Measurements from ENCODE around the gene GXYLT2. TPM values are rescaled to one million over a fixed set of nuclear protein-coding genes. Genes with fewer than 3 reads are reported as not detected.

GXYLT2 gene
- total and polyA plus RNA-seq, 8 donors = 0.40 to 27.0 (median 1.4) TPM

DNA sequence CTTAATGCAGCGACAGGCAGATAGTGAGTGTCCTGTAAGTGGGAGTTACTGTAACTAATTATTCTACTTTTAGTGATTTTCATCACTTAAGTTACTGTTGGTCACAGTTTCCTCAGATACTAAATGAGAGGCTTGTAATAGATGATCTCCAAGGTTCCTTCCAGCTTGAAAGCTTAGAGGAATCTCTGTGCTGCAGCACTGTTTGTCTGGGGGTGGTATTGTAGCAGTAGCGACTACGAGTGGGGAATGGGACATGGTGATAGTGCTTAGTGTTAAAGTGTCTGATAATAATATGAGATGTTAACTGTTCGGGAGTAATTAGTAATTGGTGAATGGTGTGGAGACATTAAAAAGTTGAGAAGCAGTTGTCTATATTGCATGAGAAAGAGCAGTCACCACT is 121.2 kb downstream of the GXYLT2 start:
- H3K36me3 ChIP-seq = peaks cover 5 to 49% (median 27%) of the 10 kb centered on the region in 4 donors
- 73 to 84% (median 80%) methylated on average over 4 of the region's 4 CpGs for WGBS, 5 donors
- H3K27ac ChIP-seq = no peak overlapping the region
- H3K9me3 ChIP-seq = no peaks in the 10 kb centered on the region
- peaks cover 4 to 70% (median 41%) of the 10 kb centered on the region in 4 donors for H3K4me1 ChIP-seq
- H3K27me3 ChIP-seq = no peaks in the 10 kb centered on the region
- no peak overlapping the region for H3K4me3 ChIP-seq
- intact Hi-C loops (cut with DNase I; ENCODE audit: low total_unique reads) = loop anchor here (10.0 kb wide), 1 partner anchor 46 kb away; no protein-coding TSS in a partner anchor
- TF ChIP-seq EP300 (IDR thresholded peaks at IDR 0.05) (no peak), CTCF (IDR thresholded peaks at IDR 0.05) (no peak), POLR2AphosphoS5 (IDR thresholded peaks at IDR 0.05) (no peak), POLR2A (IDR thresholded peaks at IDR 0.05) (no peak)
- DNase-seq = no peak

DNA sequence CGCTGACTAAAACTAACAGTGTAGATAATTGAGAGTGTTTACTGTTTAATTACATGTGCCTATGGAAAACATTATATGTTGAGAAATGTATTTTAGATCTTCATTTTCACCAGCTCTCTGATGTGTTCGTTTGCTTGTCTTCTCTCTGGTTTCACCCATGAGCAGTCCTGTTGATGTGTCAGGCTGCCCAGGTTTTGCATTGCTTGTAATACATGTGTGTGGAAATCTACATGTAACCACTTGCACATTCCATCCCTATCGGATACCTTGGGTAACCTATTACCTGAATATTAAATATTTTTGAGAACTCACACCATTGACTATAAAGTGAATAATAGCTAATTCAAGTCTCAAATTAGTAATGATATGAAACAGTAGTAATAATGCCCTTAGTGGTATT is 121.9 kb downstream of the GXYLT2 start:
- H3K27ac ChIP-seq = no peak overlapping the region
- H3K9me3 ChIP-seq = no peaks in the 10 kb centered on the region
- no peaks in the 10 kb centered on the region for H3K27me3 ChIP-seq
- no peak for DNase-seq
- H3K36me3 ChIP-seq = peaks cover 5 to 42% (median 28%) of the 10 kb centered on the region in 4 donors
- 64 to 79% (median 72%) methylated on average over 3 of the region's 3 CpGs for WGBS, 5 donors
- intact Hi-C loops (cut with DNase I; ENCODE audit: low total_unique reads) = loop anchor here (10.0 kb wide), 1 partner anchor 45 kb away; no protein-coding TSS in a partner anchor
- no peak overlapping the region for H3K4me3 ChIP-seq
- peaks cover 0 to 66% (median 39%) of the 10 kb centered on the region in 4 donors for H3K4me1 ChIP-seq
- TF ChIP-seq POLR2A (IDR thresholded peaks at IDR 0.05) = no peak
- no peak for TF ChIP-seq EP300 (IDR thresholded peaks at IDR 0.05)
- no peak for TF ChIP-seq POLR2AphosphoS5 (IDR thresholded peaks at IDR 0.05)
- TF ChIP-seq CTCF (IDR thresholded peaks at IDR 0.05) = no peak

DNA sequence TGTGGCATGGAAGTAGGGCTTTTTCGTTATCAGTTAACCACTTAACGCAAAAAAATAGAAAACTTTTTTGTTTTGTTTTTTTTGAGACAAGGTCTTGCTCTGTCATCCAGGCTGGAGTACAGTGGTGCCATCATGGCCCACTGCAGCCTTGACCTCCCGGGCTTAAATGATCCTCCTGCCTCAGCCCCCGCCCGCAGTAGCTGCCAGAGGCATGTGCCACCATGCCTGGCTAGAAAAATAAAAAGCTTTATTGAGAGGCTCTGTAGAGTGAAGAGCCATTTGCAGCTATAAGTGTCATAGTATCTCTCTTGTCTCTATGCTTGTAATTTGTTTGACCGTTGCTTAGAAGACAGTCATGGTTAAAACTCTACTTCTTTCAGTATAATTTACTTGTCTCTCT is 122.3 kb downstream of the GXYLT2 start:
- Histone ChIP-seq H3K27ac (no peak overlapping the region), H3K4me1 (peaks cover 0 to 66% (median 39%) of the 10 kb centered on the region in 4 donors), H3K36me3 (peaks cover 5 to 42% (median 27%) of the 10 kb centered on the region in 4 donors), H3K27me3 (no peaks in the 10 kb centered on the region), H3K4me3 (no peak overlapping the region), H3K9me3 (no peaks in the 10 kb centered on the region)
- WGBS, 5 donors = 88 to 96% (median 95%) methylated on average over 6 of the region's 6 CpGs
- intact Hi-C loops (cut with DNase I; ENCODE audit: low total_unique reads) = no loop called here
- TF ChIP-seq EP300 (IDR thresholded peaks at IDR 0.05) (no peak), CTCF (IDR thresholded peaks at IDR 0.05) (no peak), POLR2AphosphoS5 (IDR thresholded peaks at IDR 0.05) (no peak), POLR2A (IDR thresholded peaks at IDR 0.05) (no peak)
- DNase-seq = no peak

GRCh38 chr3:73018298-73018697 is 130.5 kb downstream of the GXYLT2 start:
- H3K4me1 ChIP-seq = peaks cover 0 to 75% (median 33%) of the 10 kb centered on the region in 4 donors
- H3K27me3 ChIP-seq = no peaks in the 10 kb centered on the region
- 84 to 97% (median 93%) methylated on average over 4 of the region's 4 CpGs for WGBS, 5 donors
- TF ChIP-seq EP300 (IDR thresholded peaks at IDR 0.05) (no peak), POLR2A (IDR thresholded peaks at IDR 0.05) (no peak), CTCF (IDR thresholded peaks at IDR 0.05) (no peak), POLR2AphosphoS5 (IDR thresholded peaks at IDR 0.05) (no peak)
- H3K36me3 ChIP-seq = peaks cover 0 to 14% (median 4%) of the 10 kb centered on the region in 4 donors
- no peak for DNase-seq
- H3K4me3 ChIP-seq = no peak overlapping the region
- H3K27ac ChIP-seq = no peak overlapping the region
- H3K9me3 ChIP-seq = no peaks in the 10 kb centered on the region
- intact Hi-C loops (cut with DNase I; ENCODE audit: low total_unique reads) = no loop called here

All from stomach (tissue), 9 donors.